Left ventricle myocardium inferior (tissue), 1 donor: ENCODE measurements around the gene PBX1. TPM values are rescaled to one million over a fixed set of nuclear protein-coding genes. Genes with fewer than 3 reads are reported as not detected.

Experiments
- DNase-seq: peaks from one replicate; pipeline ENCODE4 v3.0.0-alpha.2; 2020
- H3K27ac ChIP-seq: fragments of 200-600 bp; replicated peaks from 2 replicates; pipeline ENCODE4 v1.8.0; 2021
- H3K27me3 ChIP-seq: fragments of 200-600 bp; 2 replicates; pipeline ENCODE4 v1.8.0; 2021; ENCODE audit warnings: low read depth
- H3K36me3 ChIP-seq: fragments of 200-600 bp; 2 replicates; pipeline ENCODE4 v1.8.0; 2021
- H3K4me1 ChIP-seq: fragments of 200-600 bp; 2 replicates; pipeline ENCODE4 v1.8.0; 2021
- H3K4me3 ChIP-seq: fragments of 200-600 bp; 2 replicates; pipeline ENCODE4 v1.8.0; 2021; ENCODE audit warnings: mild to moderate bottlenecking, moderate library complexity
- H3K9me3 ChIP-seq: fragments of 200-600 bp; replicated peaks from 2 replicates; pipeline ENCODE4 v1.8.0; 2021
- intact Hi-C: fragments of 100-400 bp; cut with micrococcal nuclease; formaldehyde crosslinking; loops from one replicate; pipeline ENCODE4 v1.11.0; 2022
- total RNA-seq: library from RNA; stranded (reverse); fragmentation: NEBNext Ultra II Directional; extraction: Animal tissue kit (Norgen Biotek cat#: 25700); gene quantifications from one replicate; pipeline ENCODE4 v1.2.1, GENCODE V29; 2021
- TF ChIP-seq, protein P1 (sequence below): fragments of 200-600 bp; IDR thresholded peaks from 2 replicates; pipeline ENCODE4 v1.8.0; 2021; ENCODE audit warnings: antibody characterized with exemption, mild to moderate bottlenecking, borderline replicate concordance
- donor health status: DM: no; HTN: yes; CAD: no; lungs with severe emphysema.

The PBX1 gene
- total RNA-seq, 1 donor from 2014 or later, result 73.2 TPM

DNA sequence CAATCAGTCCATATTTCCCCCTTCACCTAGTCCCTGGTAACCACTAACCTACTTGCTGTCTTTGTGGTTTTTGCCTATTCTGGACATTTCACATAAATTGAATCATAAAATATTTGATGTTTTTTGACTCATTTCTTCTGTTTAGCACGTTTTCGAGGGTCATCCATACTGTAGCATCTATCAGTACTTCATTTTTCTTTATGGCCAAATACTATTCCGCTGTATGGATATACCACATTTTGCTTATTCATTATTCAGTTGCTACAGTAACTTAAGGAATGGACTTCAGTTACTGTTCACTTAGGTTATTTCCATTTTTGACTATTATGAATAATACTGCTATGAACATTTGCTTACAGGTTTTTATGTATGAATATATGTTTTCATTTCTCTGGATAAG, 12.3 kb downstream of the PBX1 start:
- Histone ChIP-seq H3K9me3 (no peaks in the 10 kb centered on the region), H3K36me3 (peaks cover 10% of the 10 kb centered on the region), H3K4me1 (peaks cover 67% of the 10 kb centered on the region), H3K4me3 (no peak overlapping the region), H3K27me3 (no peaks in the 10 kb centered on the region), H3K27ac (no peak overlapping the region)
- TF ChIP-seq, protein P1, sequence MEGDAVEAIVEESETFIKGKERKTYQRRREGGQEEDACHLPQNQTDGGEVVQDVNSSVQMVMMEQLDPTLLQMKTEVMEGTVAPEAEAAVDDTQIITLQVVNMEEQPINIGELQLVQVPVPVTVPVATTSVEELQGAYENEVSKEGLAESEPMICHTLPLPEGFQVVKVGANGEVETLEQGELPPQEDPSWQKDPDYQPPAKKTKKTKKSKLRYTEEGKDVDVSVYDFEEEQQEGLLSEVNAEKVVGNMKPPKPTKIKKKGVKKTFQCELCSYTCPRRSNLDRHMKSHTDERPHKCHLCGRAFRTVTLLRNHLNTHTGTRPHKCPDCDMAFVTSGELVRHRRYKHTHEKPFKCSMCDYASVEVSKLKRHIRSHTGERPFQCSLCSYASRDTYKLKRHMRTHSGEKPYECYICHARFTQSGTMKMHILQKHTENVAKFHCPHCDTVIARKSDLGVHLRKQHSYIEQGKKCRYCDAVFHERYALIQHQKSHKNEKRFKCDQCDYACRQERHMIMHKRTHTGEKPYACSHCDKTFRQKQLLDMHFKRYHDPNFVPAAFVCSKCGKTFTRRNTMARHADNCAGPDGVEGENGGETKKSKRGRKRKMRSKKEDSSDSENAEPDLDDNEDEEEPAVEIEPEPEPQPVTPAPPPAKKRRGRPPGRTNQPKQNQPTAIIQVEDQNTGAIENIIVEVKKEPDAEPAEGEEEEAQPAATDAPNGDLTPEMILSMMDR, result no peak
- intact Hi-C loops, result no loop called here
- no peak for DNase-seq

DNA sequence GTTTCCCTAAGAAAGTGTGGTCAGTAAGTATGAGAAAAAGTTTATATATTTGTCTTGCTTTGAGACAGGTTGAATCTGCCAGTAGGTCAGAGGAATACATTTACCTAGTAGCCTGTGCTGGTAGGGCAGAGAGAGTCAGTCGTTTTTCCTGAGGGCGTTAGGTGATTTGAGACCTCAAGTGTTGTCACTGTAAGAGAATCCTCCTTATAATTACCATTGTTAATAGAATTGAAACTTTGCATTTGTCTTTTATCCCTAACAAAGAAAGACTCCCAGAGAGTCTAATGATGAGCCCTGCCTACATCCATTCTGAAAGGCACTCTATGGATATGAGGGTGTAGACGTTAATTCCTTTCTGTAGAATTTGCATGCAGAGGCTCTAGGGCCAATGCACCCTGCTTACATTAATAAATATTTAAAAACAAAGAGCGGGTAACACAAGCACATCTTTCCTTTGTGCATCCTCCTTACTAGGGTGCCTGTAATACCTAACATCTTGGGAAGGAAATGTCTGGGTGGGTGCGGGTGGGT, 16.4 kb downstream of the PBX1 start:
- peaks cover 5% of the 10 kb centered on the region for H3K36me3 ChIP-seq
- H3K9me3 ChIP-seq, result no peaks in the 10 kb centered on the region
- intact Hi-C loops, result no loop called here
- peak overlapping the region; percentile 76 for H3K27ac ChIP-seq
- peak overlapping the region; percentile 56 for H3K4me3 ChIP-seq
- no peaks in the 10 kb centered on the region for H3K27me3 ChIP-seq
- DNase-seq, result no peak
- peaks cover 75% of the 10 kb centered on the region for H3K4me1 ChIP-seq
- TF ChIP-seq, protein P1, result no peak

DNA sequence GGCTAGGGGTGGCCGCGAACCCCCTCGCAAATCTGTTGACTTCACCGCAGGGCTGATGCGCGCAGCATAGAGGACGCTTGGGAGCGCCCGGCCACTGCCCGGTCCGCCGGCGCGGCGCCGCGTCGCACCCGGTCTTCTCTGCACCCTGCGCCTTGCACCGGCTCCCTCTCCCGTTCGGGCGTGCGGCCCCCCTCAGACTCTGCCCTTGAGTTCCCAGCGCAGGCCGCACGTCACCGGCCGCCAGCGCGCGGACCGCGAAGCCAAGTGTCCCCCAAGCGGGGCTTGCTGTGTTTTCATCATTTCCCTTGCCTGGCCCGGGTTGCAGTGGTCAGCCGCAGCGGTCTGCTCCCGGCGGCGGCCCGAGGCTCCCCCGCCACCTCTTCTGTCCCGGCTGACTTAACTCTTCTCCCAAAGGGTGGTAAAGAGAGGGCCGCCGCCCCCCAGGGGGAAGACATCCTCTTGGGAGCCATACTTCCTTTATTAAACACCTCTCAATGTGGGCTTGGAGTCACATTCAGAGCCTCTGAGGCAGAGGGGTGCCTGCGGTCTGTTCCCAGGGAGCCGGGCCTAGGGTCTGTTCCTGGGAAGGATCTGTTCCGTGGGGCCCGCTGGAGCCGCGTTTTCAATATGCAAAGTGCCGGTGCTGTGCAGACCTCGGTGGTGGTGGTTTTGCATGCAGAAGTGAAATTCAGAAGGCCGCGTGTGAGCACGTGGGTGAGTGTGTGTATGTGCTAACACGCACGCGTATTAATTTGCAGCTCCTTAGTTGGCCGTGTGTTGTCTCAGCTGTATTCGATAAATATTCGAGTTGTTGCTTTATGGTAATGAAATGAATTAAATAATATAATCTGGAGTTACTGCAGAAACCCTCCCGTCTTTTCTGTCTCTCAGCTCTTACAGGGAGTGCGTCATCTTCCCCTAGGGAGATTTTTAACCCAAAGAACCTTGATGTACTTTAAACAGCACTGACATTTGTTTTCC, 17.6 kb downstream of the PBX1 start:
- H3K27me3 ChIP-seq, result no peaks in the 10 kb centered on the region
- peak overlapping the region; percentile 56 for H3K4me3 ChIP-seq
- TF ChIP-seq, protein P1, result no peak
- intact Hi-C loops, result no loop called here
- peak; percentile 41 for DNase-seq
- peak overlapping the region; percentile 76 for H3K27ac ChIP-seq
- peaks cover 75% of the 10 kb centered on the region for H3K4me1 ChIP-seq
- no peaks in the 10 kb centered on the region for H3K9me3 ChIP-seq
- no peaks in the 10 kb centered on the region for H3K36me3 ChIP-seq

DNA sequence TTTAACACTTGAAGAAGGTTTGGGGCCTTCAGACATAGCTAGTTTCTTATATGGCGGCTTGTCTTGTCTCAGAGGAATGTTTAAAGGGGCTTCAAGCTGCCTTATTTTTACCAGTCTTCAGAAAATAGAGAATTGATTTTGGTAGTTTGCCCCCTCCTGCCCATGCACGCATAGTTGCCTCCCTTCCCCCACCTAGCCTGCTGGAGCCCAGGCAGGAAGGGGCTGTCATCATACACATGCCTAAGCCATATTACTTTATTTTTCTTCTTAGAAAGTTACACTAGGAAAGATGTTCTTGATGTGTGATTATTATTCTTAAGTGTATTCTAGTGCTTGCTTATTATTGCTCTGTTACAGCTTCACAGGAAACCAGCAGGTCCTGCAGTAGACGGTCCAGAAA, 18.3 kb downstream of the PBX1 start:
- Histone ChIP-seq H3K4me3 (no peak overlapping the region), H3K27me3 (no peaks in the 10 kb centered on the region), H3K27ac (peak overlapping the region; percentile 76), H3K9me3 (no peaks in the 10 kb centered on the region), H3K36me3 (no peaks in the 10 kb centered on the region), H3K4me1 (peaks cover 70% of the 10 kb centered on the region)
- intact Hi-C loops, result no loop called here
- no peak for DNase-seq
- TF ChIP-seq, protein P1, result no peak

DNA sequence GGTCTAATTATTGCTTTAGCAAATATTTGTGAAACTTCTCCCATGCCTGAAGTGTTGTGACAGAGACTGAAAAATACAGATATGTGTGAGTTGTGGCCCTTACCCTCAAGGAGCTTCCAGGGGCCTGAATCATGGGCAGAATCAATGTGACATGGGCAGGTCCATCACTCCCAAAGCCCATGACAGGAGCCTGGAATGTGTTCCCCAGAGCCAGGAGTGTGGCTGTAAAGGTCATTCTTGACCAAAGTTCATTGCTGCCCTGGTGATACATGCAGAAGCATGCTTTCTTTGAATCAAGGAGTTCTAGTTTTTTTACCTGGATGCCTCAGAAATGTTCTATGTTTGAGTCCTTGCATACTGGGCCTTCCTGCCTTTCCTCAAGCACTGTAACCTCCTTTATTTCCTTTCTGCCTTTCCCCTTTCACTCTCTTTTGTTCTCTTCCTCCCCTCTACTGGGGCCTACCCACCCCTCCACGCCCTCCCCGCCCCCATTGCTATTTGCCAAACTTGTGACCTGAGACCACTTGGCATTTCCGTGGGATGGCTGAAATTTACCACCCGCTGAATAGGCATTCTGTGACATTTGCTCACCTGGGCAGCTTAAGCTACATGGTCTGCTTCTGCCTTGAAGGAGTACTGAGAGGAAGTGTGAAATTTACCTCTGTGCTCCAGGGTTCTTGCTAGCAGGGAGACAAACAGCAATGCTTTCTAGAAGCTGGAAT, 19.7 kb downstream of the PBX1 start:
- H3K4me1 ChIP-seq, result peaks cover 64% of the 10 kb centered on the region
- TF ChIP-seq, protein P1, result no peak
- intact Hi-C loops, result no loop called here

More for the DNA sequence above, 19.7 kb downstream of the PBX1 start:
- H3K27me3 ChIP-seq, result no peaks in the 10 kb centered on the region
- no peak overlapping the region for H3K4me3 ChIP-seq
- H3K9me3 ChIP-seq, result no peaks in the 10 kb centered on the region
- H3K27ac ChIP-seq, result peak overlapping the region; percentile 76
- DNase-seq, result no peak
- no peaks in the 10 kb centered on the region for H3K36me3 ChIP-seq
